Measurements from ENCODE around the gene TUBB8B. TPM values are rescaled to one million over a fixed set of nuclear protein-coding genes. Genes with fewer than 3 reads are reported as not detected.

The TUBB8B gene
- total RNA-seq, 1 donor from 2014 or later: not detected

Other genes with a start within 250 kb of the TUBB8B start
- 95.3 and 99.6 TPM in 2 replicates for gene USP14, start 108.9 kb upstream of the TUBB8B start, total RNA-seq
- 69.9 and 76.8 TPM in 2 replicates for gene THOC1, start 218.4 kb upstream of the TUBB8B start, total RNA-seq

Data from activated T-helper 1 cell treated with anti-CD3 and anti-CD28 coated beads, Interleukin-12 subunit alpha, Interleukin-12 subunit beta, Interleukin-2, Interleukin-4 antibody, amounts not matched to agents 30 ng/mL and 10 ng/mL and 1 ng/mL, durations not matched to agents 14 hours and 24 hours and 36 hours (primary cell).